NCI-H1092 treated with DMSO at 0.1 percent for 48 hours (cell line): ENCODE results near the gene PCDHB9.
"Not testable (repeated sequence)": the region's sequence is repeated elsewhere in the genome, so short reads cannot be mapped to it uniquely, and the experiment has no call there.

ENCODE experiments used
- DNase-seq: peaks from one replicate; lab custom pipeline; 2025; lab: John Stamatoyannopoulos, UW

The PCDHB9 gene

DNA sequence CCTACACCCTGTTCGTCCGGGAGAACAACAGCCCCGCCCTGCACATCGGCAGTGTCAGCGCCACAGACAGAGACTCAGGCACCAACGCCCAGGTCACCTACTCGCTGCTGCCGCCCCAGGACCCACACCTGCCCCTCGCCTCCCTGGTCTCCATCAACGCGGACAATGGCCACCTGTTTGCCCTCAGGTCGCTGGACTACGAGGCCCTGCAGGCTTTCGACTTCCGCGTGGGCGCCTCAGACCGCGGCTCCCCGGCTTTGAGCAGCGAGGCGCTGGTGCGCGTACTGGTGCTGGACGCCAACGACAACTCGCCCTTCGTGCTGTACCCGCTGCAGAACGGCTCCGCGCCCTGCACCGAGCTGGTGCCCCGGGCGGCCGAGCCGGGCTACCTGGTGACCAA, 1.7 kb downstream of the PCDHB9 start:
- not testable (repeated sequence) for DNase-seq

DNA sequence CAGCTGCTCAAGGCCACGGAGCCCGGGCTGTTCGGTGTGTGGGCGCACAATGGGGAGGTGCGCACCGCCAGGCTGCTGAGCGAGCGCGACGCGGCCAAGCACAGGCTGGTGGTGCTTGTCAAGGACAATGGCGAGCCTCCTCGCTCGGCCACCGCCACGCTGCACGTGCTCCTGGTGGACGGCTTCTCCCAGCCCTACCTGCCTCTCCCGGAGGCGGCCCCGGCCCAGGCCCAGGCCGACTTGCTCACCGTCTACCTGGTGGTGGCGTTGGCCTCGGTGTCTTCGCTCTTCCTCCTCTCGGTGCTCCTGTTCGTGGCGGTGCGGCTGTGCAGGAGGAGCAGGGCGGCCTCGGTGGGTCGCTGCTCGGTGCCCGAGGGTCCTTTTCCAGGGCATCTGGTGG, 2.2 kb downstream of the PCDHB9 start:
- DNase-seq = not testable (repeated sequence)

DNA sequence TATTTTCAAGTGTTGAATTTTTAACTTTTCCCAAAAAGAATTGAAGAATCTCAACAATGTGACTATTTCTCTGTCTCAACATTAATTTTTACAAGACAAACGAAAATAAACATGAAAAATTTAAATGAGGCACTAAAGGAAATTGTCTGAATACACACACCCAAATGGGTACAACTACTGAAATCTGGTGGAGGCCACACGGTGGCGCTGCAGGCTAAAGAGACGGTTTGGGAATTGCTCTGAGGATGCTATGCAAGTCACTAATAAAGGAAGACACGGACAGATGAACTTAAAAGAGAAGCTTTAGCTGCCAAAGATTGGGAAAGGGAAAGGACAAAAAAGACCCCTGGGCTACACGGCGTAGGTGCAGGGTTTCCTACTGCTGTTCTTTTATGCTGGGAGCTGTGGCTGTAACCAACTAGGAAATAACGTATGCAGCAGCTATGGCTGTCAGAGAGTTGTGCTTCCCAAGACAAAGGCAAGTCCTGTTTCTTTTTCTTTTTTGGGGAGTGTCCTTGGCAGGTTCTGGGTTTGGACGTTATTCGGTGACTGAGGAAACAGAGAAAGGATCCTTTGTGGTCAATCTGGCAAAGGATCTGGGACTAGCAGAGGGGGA, 5.3 kb downstream of the PCDHB9 start, which contains the start of gene PCDHB10:
Gene PCDHB10 (plus strand): TSS at position 244 of the 616 bp plus-strand sequence. CDS start 200 bp downstream, at position 444.
- no peak for DNase-seq

DNA sequence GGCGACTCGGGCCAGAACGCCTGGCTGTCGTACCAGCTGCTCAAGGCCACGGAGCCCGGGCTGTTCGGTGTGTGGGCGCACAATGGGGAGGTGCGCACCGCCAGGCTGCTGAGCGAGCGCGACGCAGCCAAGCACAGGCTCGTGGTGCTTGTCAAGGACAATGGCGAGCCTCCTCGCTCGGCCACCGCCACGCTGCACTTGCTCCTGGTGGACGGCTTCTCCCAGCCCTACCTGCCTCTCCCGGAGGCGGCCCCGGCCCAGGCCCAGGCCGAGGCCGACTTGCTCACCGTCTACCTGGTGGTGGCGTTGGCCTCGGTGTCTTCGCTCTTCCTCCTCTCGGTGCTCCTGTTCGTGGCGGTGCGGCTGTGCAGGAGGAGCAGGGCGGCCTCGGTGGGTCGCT, 7.4 kb downstream of the PCDHB9 start:
- DNase-seq = not testable (repeated sequence)

DNA sequence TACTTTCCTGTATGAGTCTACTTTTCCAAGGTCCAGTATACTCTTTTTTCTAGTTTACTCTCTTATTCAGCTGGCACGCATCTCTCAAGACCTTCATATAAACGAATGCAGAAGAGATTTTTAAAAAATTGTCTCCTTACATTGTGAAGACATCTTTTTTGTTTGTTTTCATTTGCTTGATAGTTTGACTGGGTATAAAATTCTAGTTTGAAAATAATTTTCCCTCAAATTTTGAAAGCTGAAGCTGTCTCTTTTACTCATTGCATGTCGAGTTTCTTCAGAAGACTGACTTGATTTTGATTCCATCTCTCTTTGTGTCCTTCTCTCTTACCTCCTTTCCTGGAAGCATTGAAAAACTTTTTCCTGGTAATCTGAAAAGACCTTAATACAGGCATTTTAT, 9.4 kb downstream of the PCDHB9 start:
- no peak for DNase-seq

DNA sequence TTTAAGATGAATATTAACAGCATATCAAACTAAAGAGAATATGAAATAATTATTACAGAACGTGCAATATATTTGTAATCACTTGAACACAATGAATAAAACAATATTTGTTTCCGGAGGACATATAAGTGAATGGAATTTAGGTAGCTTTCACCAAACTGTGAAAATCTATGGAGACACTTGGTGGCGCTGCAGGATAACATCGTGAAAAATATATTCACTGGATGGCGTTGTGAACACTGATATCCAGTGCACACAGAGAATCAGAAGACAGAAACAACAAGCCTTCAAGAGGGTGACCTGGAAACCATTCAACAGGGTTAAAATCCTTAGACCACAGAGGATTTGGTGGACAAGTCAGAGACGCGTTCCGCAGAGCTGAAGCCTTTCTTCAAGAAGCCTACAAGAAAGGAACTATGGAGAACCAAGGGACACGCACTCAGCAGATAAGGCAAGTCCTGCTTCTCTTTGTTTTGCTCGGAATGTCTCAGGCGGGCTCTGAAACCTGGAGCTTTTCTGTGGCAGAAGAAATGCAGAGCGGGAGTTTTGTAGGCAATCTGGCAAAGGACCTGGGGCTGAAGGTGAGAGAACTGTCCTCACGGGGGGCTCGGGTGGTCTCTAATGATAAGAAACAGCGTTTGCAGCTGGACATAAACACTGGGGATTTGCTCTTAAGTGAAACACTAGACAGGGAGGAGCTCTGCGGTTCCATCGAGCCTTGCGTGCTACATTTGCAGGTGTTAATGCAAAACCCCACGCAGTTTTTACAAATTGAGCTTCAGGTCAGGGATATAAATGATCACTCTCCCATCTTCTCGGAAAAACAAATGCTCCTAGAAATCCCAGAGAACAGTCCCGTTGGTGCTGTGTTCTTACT, 12.6 kb downstream of the PCDHB9 start, which contains the start of gene PCDHB11:
Gene PCDHB11 (plus strand): TSS at position 269 of the 877 bp plus-strand sequence. CDS start 148 bp downstream, at position 417.
- no peak for DNase-seq

DNA sequence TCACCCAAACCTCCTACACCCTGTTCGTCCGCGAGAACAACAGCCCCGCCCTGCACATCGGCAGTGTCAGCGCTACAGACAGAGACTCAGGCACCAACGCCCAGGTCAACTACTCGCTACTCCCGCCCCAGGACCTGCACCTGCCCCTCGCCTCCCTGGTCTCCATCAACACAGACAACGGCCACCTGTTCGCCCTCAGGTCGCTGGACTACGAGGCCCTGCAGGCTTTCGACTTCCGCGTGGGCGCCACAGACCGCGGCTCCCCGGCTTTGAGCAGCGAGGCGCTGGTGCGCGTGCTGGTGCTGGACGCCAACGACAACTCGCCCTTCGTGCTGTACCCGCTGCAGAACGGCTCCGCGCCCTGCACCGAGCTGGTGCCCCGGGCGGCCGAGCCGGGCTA, 14.2 kb downstream of the PCDHB9 start:
- not testable (repeated sequence) for DNase-seq

DNA sequence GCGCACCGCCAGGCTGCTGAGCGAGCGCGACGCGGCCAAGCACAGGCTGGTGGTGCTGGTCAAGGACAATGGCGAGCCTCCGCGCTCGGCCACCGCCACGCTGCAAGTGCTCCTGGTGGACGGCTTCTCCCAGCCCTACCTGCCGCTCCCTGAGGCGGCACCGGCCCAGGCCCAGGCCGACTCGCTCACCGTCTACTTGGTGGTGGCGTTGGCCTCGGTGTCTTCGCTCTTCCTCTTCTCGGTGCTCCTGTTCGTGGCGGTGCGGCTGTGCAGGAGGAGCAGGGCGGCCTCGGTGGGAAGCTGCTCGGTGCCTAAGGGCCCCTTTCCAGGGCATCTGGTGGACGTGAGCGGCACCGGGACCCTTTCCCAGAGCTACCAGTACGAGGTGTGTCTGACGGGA, 14.7 kb downstream of the PCDHB9 start:
- DNase-seq = not testable (repeated sequence)

DNA sequence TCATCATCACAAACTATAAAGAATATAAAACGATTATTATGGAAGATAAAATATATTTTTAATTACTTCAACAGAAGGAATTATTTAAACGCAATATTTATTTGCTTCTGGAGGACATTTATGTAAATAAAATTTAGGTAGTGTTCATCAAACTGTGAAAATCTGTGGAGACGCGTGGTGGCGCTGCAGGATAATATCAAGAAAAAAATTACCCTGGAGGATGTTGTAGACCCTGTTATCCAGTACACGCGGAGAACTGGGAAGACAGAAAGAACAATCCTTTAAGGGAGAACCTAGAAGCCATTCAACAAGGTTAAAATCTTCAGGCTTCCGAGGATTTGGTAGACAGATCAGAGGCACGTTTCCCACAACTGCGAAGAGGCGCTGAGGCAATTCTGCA, 21.5 kb downstream of the PCDHB9 start, which contains the start of gene PCDHB12:
Gene PCDHB12 (plus strand): TSS at position 242 of the 400 bp plus-strand sequence. CDS start 189 bp downstream, outside the sequence.
- no peak for DNase-seq

DNA sequence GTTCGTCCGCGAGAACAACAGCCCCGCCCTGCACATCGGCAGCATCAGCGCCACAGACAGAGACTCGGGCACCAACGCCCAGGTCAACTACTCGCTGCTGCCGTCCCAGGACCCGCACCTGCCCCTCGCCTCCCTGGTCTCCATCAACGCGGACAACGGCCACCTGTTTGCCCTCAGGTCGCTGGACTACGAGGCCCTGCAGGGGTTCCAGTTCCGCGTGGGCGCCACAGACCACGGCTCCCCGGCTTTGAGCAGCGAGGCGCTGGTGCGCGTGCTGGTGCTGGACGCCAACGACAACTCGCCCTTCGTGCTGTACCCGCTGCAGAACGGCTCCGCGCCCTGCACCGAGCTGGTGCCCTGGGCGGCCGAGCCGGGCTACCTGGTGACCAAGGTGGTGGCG, 23.3 kb downstream of the PCDHB9 start:
- not testable (repeated sequence) for DNase-seq

DNA sequence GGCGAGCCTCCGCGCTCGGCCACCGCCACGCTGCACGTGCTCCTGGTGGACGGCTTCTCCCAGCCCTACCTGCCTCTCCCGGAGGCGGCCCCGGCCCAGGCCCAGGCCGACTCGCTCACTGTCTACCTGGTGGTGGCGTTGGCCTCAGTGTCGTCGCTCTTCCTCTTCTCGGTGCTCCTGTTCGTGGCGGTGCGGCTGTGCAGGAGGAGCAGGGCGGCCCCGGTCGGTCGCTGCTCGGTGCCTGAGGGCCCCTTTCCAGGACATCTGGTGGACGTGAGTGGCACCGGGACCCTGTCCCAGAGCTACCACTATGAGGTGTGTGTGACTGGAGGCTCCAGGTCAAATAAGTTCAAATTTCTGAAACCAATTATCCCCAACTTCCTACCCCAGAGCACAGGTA, 23.9 kb downstream of the PCDHB9 start:
- not testable (repeated sequence) for DNase-seq

DNA sequence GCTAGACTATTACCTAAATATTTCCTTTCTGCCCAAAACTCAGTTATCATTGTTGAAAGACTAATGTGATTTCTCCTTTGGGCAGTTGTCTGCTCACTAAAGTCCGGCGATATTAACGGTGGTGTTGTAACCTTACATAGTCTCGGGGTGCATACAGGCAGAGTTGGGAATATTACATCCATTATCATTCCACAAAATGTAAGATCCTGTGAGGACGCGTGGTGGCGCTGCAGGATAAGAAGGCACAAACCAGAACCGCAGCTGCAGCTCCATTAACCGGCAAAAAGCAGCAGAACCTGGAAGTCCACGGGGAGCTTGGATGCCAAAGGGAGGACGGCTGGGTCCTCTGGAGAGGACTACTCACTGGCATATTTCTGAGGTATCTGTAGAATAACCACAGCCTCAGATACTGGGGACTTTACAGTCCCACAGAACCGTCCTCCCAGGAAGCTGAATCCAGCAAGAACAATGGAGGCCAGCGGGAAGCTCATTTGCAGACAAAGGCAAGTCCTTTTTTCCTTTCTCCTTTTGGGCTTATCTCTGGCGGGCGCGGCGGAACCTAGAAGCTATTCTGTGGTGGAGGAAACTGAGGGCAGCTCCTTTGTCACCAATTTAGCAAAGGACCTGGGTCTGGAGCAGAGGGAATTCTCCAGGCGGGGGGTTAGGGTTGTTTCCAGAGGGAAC, 26.8 kb downstream of the PCDHB9 start, which contains the start of gene PCDHB13:
Gene PCDHB13 (plus strand): TSS at position 264 of the 684 bp plus-strand sequence. CDS start 205 bp downstream, at position 469.
- DNase-seq = peak; percentile 1

DNA sequence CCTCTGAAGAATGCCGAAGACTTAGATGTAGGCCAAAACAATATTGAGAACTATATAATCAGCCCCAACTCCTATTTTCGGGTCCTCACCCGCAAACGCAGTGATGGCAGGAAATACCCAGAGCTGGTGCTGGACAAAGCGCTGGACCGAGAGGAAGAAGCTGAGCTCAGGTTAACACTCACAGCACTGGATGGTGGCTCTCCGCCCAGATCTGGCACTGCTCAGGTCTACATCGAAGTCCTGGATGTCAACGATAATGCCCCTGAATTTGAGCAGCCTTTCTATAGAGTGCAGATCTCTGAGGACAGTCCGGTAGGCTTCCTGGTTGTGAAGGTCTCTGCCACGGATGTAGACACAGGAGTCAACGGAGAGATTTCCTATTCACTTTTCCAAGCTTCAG, 27.6 kb downstream of the PCDHB9 start:
- DNase-seq = not testable (repeated sequence)

DNA sequence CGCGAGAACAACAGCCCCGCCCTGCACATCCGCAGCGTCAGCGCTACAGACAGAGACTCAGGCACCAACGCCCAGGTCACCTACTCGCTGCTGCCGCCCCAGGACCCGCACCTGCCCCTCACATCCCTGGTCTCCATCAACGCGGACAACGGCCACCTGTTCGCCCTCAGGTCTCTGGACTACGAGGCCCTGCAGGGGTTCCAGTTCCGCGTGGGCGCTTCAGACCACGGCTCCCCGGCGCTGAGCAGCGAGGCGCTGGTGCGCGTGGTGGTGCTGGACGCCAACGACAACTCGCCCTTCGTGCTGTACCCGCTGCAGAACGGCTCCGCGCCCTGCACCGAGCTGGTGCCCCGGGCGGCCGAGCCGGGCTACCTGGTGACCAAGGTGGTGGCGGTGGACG, 28.5 kb downstream of the PCDHB9 start:
- not testable (repeated sequence) for DNase-seq

DNA sequence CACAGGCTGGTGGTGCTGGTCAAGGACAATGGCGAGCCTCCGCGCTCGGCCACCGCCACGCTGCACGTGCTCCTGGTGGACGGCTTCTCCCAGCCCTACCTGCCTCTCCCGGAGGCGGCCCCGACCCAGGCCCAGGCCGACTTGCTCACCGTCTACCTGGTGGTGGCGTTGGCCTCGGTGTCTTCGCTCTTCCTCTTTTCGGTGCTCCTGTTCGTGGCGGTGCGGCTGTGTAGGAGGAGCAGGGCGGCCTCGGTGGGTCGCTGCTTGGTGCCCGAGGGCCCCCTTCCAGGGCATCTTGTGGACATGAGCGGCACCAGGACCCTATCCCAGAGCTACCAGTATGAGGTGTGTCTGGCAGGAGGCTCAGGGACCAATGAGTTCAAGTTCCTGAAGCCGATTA, 29.1 kb downstream of the PCDHB9 start:
- not testable (repeated sequence) for DNase-seq

DNA sequence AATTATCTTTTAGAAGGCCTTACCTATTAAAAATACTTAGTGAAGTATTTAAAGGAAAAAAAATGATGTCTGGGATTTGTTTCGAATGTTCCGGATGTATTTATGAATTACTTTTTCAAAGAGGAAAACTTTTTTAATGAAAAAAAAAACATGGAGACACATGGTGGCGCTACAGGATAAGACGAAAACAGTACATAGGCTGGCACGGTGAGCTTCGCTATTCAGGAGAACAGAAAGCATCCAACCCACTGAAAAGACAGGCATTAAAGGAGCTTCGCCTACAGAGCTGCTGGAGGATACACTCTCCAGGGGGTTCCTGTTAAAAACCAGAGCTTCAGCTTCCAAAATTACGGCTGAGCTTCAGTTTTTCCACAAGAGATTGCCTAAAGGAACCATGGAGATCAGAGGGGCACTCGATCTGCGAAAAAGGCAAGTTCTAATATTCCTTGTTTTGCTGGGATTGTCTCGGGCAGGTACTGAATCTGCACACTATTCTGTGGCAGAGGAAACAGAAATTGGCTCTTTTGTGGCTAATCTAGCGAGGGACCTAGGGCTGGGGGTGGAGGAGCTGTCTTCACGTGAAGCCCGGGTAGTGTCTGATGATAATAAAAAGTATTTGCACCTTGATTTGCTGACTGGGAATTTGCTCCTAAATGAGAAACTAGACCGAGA, 36.3 kb downstream of the PCDHB9 start, which contains the start of gene PCDHB14:
Gene PCDHB14 (plus strand): TSS at position 232 of the 672 bp plus-strand sequence. CDS start 163 bp downstream, at position 395.
- peak; percentile 40 for DNase-seq

DNA sequence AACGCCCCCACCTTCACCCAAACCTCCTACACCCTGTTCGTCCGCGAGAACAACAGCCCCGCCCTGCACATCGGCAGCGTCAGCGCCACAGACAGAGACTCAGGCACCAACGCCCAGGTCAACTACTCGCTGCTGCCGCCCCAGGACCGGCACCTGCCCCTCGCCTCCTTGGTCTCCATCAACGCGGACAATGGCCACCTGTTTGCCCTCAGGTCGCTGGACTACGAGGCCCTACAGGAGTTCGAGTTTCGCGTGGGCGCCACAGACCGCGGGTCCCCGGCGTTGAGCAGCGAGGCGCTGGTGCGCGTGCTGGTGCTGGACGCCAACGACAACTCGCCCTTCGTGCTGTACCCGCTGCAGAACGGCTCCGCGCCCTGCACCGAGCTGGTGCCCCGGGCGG, 37.9 kb downstream of the PCDHB9 start:
- DNase-seq = not testable (repeated sequence)

DNA sequence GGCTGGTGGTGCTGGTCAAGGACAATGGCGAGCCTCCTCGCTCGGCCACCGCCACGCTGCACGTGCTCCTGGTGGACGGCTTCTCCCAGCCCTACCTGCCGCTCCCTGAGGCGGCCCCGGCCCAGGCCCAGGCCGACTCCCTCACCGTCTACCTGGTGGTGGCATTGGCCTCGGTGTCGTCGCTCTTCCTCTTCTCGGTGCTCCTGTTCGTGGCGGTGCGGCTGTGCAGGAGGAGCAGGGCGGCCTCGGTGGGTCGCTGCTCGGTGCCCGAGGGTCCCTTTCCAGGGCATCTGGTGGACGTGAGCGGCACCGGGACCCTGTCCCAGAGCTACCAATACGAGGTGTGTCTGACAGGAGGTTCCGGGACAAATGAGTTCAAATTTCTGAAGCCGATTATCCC, 38.5 kb downstream of the PCDHB9 start:
- DNase-seq = not testable (repeated sequence)

DNA sequence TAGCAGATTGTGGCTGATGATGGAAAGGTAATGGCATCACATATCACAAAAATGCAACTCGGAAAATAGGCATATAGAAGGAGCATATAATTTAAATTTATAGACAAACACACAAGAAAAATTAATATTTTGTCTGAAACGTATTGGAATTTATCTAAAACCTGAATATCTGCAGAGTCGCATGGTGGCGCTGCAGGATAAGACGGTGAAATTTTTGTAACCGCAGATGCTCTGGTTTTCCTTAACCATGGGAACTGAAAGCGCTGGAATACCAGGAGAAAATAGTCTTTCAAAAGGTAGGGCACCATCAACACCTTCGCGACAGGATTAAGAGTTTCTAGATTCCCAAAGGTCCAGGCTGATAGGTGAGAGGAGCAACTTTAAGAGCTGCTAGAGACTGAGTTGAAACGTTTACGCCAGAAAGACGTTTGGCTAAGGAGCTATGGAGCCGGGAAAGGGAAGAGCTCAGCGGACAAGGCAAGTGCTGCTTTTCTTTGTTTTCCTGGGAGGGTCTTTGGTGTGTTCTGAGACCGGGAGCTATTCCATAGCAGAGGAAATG, 47.2 kb downstream of the PCDHB9 start:
- no peak for DNase-seq

DNA sequence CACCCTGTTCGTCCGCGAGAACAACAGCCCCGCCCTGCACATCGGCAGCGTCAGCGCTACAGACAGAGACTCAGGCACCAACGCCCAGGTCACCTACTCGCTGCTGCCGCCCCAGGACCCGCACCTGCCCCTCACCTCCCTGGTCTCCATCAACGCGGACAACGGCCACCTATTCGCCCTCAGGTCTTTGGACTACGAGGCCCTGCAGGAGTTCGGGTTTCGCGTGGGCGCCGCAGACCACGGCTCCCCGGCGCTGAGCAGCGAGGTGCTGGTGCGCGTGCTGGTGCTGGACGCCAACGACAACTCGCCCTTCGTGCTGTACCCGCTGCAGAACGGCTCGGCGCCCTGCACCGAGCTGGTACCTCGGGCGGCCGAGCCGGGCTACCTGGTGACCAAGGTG, 49.0 kb downstream of the PCDHB9 start:
- DNase-seq = not testable (repeated sequence)
